ENCODE measurements around the gene DIS3L2.

DIS3L2 gene

DNA sequence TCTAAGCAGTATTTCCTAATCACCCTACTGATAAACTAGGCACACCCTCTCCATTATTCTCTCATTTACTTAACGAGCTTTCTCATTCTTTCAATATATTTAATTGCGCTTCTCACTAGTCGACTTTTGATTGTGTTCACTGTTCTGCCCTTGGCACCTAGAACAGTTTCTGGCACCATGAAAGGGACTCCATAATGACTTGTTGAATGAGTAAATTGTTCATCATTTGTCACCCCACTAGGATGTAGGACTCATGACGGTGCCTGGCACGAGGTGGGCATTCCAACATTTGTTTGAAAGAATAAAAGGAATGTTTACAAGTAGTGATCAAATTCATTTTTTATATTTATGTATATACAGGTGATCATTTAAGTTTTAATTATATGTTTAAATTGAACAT lies 123.7 kb downstream of the DIS3L2 start:
- Histone ChIP-seq H3K36me3 (replicated peaks; ENCODE audit: low read depth, low read length) (peaks cover 3% of the 10 kb centered on the region), H2AFZ (ENCODE audit: low read depth, low read length) (no peak overlapping the region), H3K4me1 (ENCODE audit: low read length) (no peaks in the 10 kb centered on the region), H3K79me2 (ENCODE audit: low read length) (no peaks in the 10 kb centered on the region), H3K9ac (ENCODE audit: low read length) (no peak overlapping the region), H3K27me3 (ENCODE audit: low read depth, low read length) (no peaks in the 10 kb centered on the region), H3K4me2 (ENCODE audit: low read length) (no peak overlapping the region), H3K27ac (ENCODE audit: low read length) (no peak overlapping the region), H4K20me1 (ENCODE audit: insufficient read depth, low read length) (no peaks in the 10 kb centered on the region), H3K9me3 (ENCODE audit: insufficient read depth, low read length) (no peaks in the 10 kb centered on the region), H3K4me3 (ENCODE audit: low read length) (no peak overlapping the region)
- no peak for TF ChIP-seq EZH2phosphoT487 (IDR thresholded peaks at IDR 0.05; ENCODE audit: low read depth)
- TF ChIP-seq, protein P1, sequence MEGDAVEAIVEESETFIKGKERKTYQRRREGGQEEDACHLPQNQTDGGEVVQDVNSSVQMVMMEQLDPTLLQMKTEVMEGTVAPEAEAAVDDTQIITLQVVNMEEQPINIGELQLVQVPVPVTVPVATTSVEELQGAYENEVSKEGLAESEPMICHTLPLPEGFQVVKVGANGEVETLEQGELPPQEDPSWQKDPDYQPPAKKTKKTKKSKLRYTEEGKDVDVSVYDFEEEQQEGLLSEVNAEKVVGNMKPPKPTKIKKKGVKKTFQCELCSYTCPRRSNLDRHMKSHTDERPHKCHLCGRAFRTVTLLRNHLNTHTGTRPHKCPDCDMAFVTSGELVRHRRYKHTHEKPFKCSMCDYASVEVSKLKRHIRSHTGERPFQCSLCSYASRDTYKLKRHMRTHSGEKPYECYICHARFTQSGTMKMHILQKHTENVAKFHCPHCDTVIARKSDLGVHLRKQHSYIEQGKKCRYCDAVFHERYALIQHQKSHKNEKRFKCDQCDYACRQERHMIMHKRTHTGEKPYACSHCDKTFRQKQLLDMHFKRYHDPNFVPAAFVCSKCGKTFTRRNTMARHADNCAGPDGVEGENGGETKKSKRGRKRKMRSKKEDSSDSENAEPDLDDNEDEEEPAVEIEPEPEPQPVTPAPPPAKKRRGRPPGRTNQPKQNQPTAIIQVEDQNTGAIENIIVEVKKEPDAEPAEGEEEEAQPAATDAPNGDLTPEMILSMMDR (IDR thresholded peaks at IDR 0.05; ENCODE audit: low read depth, low read length): no peak

GRCh38 chr2:232085826-232086425 lies 124.4 kb downstream of the DIS3L2 start:
- TF ChIP-seq, protein P1 (IDR thresholded peaks at IDR 0.05; ENCODE audit: low read depth, low read length): no peak
- TF ChIP-seq EZH2phosphoT487 (IDR thresholded peaks at IDR 0.05; ENCODE audit: low read depth): no peak
- H3K9ac ChIP-seq (ENCODE audit: low read length): no peak overlapping the region
- H3K4me1 ChIP-seq (ENCODE audit: low read length): no peaks in the 10 kb centered on the region
- no peak overlapping the region for H3K4me3 ChIP-seq (ENCODE audit: low read length)
- H3K36me3 ChIP-seq (replicated peaks; ENCODE audit: low read depth, low read length): peaks cover 3% of the 10 kb centered on the region
- no peak overlapping the region for H2AFZ ChIP-seq (ENCODE audit: low read depth, low read length)
- H3K27ac ChIP-seq (ENCODE audit: low read length): no peak overlapping the region
- no peaks in the 10 kb centered on the region for H3K9me3 ChIP-seq (ENCODE audit: insufficient read depth, low read length)
- no peak overlapping the region for H3K4me2 ChIP-seq (ENCODE audit: low read length)
- no peaks in the 10 kb centered on the region for H3K27me3 ChIP-seq (ENCODE audit: low read depth, low read length)
- H4K20me1 ChIP-seq (ENCODE audit: insufficient read depth, low read length): no peaks in the 10 kb centered on the region
- H3K79me2 ChIP-seq (ENCODE audit: low read length): no peaks in the 10 kb centered on the region

DNA sequence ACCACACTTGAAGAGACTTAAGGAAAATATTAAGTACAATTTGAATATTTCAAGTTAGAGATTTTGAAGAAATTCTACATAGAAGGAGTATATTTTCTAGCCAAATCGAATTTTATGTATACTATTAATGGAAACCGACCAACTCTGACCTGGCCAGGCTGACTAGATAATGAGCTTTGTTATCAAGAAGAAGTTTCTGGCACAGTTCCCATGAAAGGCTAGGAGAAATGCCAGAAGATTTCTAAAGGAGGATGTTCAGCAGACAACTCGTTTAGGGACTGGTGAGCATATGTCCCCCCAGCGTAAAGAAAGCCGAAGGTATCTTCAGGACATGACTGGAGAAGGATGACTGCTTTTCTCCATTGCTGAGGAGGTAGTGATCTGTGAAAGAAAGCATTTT lies 127.3 kb downstream of the DIS3L2 start:
- Histone ChIP-seq H3K4me2 (ENCODE audit: low read length) (no peak overlapping the region), H3K36me3 (replicated peaks; ENCODE audit: low read depth, low read length) (no peaks in the 10 kb centered on the region), H2AFZ (ENCODE audit: low read depth, low read length) (no peak overlapping the region), H3K9ac (ENCODE audit: low read length) (no peak overlapping the region), H3K27me3 (ENCODE audit: low read depth, low read length) (no peaks in the 10 kb centered on the region), H3K4me3 (ENCODE audit: low read length) (no peak overlapping the region), H3K9me3 (ENCODE audit: insufficient read depth, low read length) (no peaks in the 10 kb centered on the region), H3K27ac (ENCODE audit: low read length) (no peak overlapping the region), H3K79me2 (ENCODE audit: low read length) (no peaks in the 10 kb centered on the region), H3K4me1 (ENCODE audit: low read length) (no peaks in the 10 kb centered on the region), H4K20me1 (ENCODE audit: insufficient read depth, low read length) (no peaks in the 10 kb centered on the region)
- no peak for TF ChIP-seq EZH2phosphoT487 (IDR thresholded peaks at IDR 0.05; ENCODE audit: low read depth)
- TF ChIP-seq, protein P1 (IDR thresholded peaks at IDR 0.05; ENCODE audit: low read depth, low read length): no peak

DNA sequence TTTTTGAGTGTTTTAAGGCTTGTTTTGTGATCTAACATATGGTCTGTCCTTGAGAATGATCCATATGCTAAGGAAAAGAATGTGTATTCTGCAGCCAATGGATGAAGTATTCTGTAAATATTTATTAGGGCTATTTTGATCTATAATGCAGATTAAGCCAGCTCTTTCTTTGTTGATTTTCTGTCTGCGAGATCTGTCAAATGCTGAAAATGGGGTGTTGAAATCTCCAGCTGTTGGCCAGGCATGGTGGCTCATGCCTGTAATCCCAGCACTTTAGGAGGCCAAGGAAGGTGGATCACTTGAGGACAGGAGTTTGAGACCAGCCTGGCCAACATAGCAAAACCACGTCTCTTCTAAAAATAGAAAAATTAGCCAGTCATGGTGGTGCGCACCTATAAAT lies 132.7 kb downstream of the DIS3L2 start:
- Histone ChIP-seq H3K36me3 (replicated peaks; ENCODE audit: low read depth, low read length) (no peaks in the 10 kb centered on the region), H4K20me1 (ENCODE audit: insufficient read depth, low read length) (no peaks in the 10 kb centered on the region), H3K27me3 (ENCODE audit: low read depth, low read length) (no peaks in the 10 kb centered on the region), H2AFZ (ENCODE audit: low read depth, low read length) (no peak overlapping the region), H3K4me1 (ENCODE audit: low read length) (no peaks in the 10 kb centered on the region), H3K4me3 (ENCODE audit: low read length) (no peak overlapping the region), H3K9ac (ENCODE audit: low read length) (no peak overlapping the region), H3K9me3 (ENCODE audit: insufficient read depth, low read length) (no peaks in the 10 kb centered on the region), H3K27ac (ENCODE audit: low read length) (no peak overlapping the region), H3K4me2 (ENCODE audit: low read length) (no peak overlapping the region), H3K79me2 (ENCODE audit: low read length) (no peaks in the 10 kb centered on the region)
- no peak for TF ChIP-seq EZH2phosphoT487 (IDR thresholded peaks at IDR 0.05; ENCODE audit: low read depth)
- TF ChIP-seq, protein P1 (IDR thresholded peaks at IDR 0.05; ENCODE audit: low read depth, low read length): no peak

Data from OCI-LY3 (cell line).